NCI-H1048 (cell line): Measurements from ENCODE around the gene SLC24A1.

Experiments
- DNase-seq: peaks from one replicate; lab custom pipeline; 2025; lab: John Stamatoyannopoulos, UW

Gene SLC24A1

GRCh38 chr15:65653341-65653740 is 31.6 kb downstream of the SLC24A1 start:
- DNase-seq = no peak

- no peak for DNase-seq
Measured at GRCh38 chr15:65653801-65654521, 32.2 kb downstream of the SLC24A1 start.

DNA sequence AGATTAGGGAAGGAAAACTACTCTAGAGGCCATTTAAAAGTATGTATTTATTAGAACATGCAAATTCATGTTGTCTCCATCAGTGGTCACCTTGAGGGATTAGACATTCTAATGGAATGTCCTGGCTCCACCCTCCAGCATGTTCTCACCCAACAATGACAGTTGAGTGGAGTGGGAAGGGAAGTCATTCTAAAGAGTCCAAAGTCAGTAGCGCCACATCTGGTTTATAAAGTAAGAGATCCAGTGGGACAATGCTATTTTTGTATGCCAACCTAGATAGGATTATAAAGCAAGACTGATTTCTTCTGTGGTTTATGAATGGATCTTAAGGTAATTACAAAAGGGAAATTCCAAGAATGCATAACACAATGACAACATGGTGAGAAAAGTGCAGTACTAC is 33.3 kb downstream of the SLC24A1 start:
- DNase-seq = no peak

DNA sequence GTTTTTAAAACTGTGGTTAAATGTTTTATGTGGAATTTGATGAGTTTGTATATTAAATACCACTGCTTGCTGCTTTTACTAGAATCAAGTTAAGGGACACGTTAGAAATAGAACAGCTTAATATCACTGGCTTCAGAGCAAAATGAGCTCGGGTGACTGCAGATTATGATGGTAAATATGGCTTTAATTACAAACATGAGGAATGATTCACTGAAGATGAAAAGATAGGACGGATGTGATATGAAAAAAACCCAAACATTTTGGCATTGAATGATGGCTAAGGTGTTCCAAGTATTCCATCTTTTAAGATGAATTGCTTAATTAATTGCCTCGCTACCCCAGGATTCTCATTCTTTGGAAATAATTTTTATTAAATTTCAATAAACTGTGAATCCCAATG is 33.7 kb downstream of the SLC24A1 start:
- DNase-seq = no peak

- DNase-seq = no peak
Measured at GRCh38 chr15:65659502-65660052, 37.8 kb downstream of the SLC24A1 start.

DNA sequence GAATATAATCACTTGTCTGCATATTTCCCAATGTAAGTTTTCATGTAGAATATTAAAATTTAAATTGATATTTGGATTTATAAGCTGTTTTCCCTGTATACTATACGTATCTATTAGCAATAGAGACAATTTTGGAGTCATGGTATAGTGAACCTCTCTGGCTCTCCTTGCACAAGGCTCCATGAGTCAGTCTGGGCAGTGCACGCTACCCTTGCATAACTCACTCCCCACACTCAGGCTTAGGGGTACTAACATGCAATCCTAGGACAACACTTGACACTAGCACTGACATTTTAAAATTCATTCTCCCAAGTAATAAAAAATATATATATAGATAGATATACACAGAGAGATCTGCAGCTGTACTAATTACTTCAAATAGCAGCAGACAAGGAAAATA is 39.2 kb downstream of the SLC24A1 start:
- no peak for DNase-seq

DNA sequence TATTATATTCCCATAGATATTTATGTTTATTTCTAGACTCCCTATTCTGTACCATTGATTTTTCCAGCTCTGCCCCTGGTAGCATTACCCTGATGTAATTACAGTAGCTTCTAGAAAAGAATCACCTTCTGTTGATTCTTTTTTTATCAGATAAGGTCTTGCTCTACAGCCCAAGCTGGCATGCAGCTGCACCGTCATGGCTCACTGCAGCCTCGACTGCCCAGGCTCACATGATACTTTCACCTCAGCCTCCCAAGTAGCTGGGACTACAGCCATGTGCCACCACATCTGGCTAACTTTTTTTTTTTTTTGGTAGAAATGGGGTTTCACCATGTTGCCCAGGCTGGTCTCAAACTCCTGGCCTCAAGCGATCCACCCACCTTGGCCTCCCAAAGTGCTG is 41.8 kb downstream of the SLC24A1 start:
- DNase-seq = no peak

- DNase-seq = no peak
Measured at GRCh38 chr15:65666257-65666656, 44.5 kb downstream of the SLC24A1 start.

- DNase-seq = no peak
Measured at GRCh38 chr15:65675551-65675950, 53.8 kb downstream of the SLC24A1 start.

DNA sequence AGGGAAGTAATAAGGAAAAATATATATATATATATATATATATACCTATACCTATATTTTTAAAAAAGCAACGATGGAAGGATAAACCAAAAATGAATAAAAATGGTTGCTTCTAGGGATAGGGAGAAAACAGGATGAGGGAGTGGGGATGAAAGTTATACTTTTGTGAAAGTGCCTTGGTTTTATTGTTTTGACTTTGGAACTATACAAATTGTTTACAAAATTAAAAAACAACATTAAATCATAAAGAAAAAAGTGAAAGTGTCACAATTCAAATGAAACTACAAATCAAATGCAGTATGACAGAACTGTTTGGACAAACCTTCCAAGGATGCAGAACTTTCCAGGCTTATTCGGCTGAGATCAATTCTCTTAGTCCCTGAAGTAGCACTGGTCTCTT is 54.4 kb downstream of the SLC24A1 start:
- DNase-seq = no peak

GRCh38 chr15:65680544-65680943 is 58.8 kb downstream of the SLC24A1 start:
- DNase-seq = no peak

DNA sequence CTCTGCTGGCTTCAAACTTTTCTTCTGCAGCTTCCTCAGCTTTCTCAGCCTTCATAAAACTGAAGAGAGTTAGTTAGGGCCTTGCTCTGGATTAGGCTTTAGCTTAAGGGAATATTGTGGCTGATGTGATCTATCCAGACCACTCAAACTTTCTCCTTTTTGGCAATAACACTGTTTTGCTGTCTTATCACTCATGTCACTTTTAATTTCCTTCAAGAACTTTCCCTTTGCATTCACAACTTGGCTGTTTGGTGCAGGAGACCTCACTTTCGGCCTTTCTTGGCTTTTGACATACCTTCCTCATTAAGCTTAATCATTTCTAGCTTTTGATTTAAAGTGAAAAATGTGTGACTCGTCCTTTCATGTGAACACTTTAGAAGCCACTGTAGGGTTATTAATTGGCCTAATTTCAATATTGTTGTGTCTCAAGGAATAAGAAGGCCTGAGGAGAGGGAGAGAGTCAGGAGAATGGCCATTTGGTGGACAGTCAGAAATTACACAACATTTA is 60.7 kb downstream of the SLC24A1 start:
- no peak for DNase-seq

- no peak for DNase-seq
Measured at GRCh38 chr15:65688462-65688861, 66.7 kb downstream of the SLC24A1 start.

DNA sequence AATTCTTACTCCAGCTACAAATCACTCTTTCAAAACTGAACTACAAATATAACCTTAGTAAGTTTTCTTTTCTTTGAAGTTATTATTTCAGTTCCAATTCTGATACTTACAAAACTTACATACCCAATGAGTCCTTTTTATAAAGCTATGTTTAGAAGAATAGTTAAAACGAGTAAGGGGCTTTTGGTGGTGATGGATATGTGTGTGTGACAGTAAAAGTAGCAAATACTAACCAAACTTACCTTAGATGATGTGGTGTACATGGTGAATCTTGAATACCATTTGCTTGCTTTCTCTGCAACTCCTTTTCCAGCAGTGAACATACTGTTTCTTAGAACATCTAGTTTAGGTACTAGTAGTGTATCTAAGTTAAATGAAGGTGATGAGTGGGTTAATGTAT is 68.4 kb downstream of the SLC24A1 start:
- DNase-seq = no peak

GRCh38 chr15:65690778-65691177 is 69.0 kb downstream of the SLC24A1 start:
- no peak for DNase-seq

GRCh38 chr15:65695081-65695480 is 73.3 kb downstream of the SLC24A1 start:
- no peak for DNase-seq
